Erythroblast (primary cell): Measurements from ENCODE around the gene WDR90.

ENCODE experiments used
- GATA1 ChIP-seq: IDR thresholded peaks from 2 replicates; pipeline ENCODE4 v1.6.1; 2011; ENCODE audit warnings: low read depth, mild to moderate bottlenecking, control low read depth, low read length, moderate library complexity
- POLR2A ChIP-seq: IDR thresholded peaks from 2 replicates; pipeline ENCODE4 v1.6.1; 2011; ENCODE audit warnings: mild to moderate bottlenecking, low read length

DNA sequence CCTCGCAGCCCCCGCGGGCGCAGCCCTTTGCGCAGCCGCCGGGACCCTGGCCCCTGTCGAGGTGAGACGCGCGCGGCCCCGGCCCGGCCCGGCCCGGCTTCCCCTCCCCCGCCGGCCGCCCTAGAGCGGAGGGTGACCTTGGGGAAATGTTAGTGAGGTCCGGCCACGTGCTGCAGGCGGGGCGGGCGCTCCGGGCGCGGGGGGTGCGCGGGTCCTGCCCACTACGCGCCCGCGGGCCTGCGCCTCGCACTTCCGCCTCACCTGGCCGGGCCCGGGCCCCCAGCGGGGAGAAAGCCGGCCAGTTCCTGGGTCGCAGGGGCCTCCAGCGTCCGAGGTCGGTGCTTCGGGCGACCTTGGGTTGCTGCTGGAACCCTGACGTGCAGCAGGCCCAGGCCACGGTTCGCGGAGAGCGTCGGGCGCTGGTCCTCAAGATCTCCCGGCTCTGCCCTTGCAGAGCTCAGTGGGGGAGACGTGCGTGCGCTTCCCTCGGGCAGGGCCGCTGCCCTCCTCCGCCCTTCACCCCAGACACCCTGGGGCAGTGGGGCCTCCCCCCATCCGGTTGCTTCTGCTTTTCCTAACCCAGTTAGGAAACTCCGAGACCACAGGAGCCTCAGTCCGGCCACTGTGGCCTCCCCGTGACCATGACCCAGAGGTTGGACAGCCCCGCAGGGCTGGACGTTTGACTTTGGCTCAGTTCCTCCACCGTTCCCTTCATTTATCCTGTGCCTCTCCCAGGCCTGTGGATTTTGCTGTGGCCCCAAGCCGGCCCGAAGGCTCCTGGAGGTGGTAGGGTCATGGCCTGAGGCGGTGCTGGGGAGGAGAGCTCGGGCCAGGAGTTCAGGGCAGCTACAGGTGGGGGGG, 6.7 kb upstream of the WDR90 start:
- TF ChIP-seq POLR2A (no peak), GATA1 (no peak)
